Stomach (tissue), 4 donors: ENCODE results near the gene AGAP5.
"Not testable (repeated sequence)": the region's sequence is repeated elsewhere in the genome, so short reads cannot be mapped to it uniquely, and the experiment has no call there.

Experiments used
- CTCF ChIP-seq, 7 experiments: fragments of 450-650 bp in 4 of 7; fragments of 200-600 bp in 3 of 7; sonication (generic) in 3 of 7; IDR thresholded peaks; one replicate each; pipeline ENCODE4 v1.5.1; 2016 to 2019; ENCODE audit warnings: antibody characterized with exemption in 7 of 7, control low read depth in 2 of 7, mild to moderate bottlenecking in 1 of 7
- EP300 ChIP-seq: sonication (generic); formaldehyde crosslinking; IDR thresholded peaks from one replicate; pipeline ENCODE4 v1.6.1; 2017; ENCODE audit warnings: antibody characterized with exemption
- POLR2A ChIP-seq, 4 donors: fragments of 450-650 bp; IDR thresholded peaks; one replicate each; pipeline ENCODE4 v1.6.1; 2016; ENCODE audit warnings: antibody characterized with exemption in 4 of 4, control low read depth in 2 of 4, mild to moderate bottlenecking in 1 of 4, moderate library complexity in 1 of 4
- POLR2AphosphoS5 ChIP-seq, 3 donors: sonication (generic); formaldehyde crosslinking; IDR thresholded peaks; one replicate each; pipeline ENCODE4 v1.6.1; 2016; ENCODE audit warnings: antibody characterized with exemption in 3 of 3

- TF ChIP-seq CTCF (IDR thresholded peaks at IDR 0.05); EP300; POLR2A (IDR thresholded peaks at IDR 0.05); POLR2AphosphoS5 (IDR thresholded peaks at IDR 0.05): not testable (repeated sequence)
Observed at GRCh38 chr10:73674546-73674945, 23.4 kb downstream of the AGAP5 start.
